NCI-H1436 treated with DMSO at 0.1 percent for 48 hours (cell line): ENCODE results near the gene CCDC146.
"Not testable (repeated sequence)": the region's sequence is repeated elsewhere in the genome, so short reads cannot be mapped to it uniquely, and the experiment has no call there.

Experiments used
- DNase-seq: peaks from one replicate; lab custom pipeline; 2025; lab: John Stamatoyannopoulos, UW

Gene CCDC146

DNA sequence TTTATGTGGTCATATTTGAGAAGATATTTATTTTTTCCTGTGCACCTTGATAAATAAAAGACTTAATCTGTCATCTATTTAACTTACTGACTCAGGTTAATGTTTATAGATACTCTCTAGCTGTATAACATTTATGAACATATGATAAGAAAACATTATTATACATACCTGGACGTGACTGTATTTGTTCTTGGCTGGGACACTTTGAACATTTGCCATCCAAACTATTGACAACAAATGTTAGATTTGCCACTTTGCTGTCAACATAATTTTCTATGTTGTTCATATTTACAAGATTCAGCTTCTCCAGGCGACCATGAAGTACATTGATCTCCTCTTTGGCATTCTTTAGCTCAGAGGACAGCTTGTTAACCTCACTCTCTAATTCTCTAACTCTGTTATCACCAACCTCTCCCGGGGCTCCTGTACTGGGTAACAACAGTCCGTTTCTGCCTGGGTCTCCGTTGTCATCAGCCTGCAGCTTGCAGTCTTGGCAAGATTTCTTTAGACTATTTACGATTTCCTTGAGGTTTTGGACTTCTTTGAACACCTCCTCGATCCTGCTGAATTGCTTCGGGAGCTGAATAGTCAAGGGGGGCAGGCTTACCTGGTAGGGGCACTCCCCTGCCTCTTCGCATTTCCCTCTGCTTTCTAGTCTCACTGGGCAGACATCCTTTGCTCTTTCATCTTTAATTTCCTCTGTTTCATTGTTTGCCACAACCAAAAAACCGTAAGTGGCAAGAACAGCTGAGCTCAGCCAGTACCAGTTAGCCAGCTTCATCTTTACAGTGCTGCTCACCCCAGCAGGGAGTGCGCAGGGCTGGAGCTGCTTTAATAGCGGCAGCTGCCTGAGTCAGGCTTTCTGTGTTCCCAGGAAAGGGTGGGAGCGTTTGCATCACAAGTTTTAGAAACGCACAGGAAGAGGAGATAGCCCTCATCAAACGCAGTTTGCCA, 76.9 kb downstream of the CCDC146 start, which contains the start of gene FGL2:
FGL2 (minus strand) TSS at position 807 of the 954 bp plus-strand sequence; CDS start at position 781, 26 bp downstream.
- DNase-seq = no peak

DNA sequence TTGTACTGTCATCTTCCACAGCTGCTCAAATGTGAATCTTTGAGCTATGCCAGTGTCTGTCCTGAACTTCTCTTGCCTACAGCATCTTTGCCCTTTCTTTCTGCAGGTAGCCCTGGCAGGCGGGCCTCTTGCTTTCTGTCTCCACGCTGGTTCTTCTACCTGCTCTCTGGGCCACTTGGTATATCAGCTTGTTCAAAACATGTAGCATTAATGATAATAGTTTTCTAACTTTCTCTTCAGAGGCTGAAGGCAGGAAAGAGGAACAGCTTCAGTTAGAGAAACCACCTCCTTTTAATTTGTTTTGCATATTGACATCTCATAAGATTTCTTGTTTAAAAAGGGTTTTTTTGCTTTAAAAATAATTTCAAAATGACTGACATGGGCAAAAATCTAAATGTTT, 78.1 kb downstream of the CCDC146 start:
- no peak for DNase-seq

DNA sequence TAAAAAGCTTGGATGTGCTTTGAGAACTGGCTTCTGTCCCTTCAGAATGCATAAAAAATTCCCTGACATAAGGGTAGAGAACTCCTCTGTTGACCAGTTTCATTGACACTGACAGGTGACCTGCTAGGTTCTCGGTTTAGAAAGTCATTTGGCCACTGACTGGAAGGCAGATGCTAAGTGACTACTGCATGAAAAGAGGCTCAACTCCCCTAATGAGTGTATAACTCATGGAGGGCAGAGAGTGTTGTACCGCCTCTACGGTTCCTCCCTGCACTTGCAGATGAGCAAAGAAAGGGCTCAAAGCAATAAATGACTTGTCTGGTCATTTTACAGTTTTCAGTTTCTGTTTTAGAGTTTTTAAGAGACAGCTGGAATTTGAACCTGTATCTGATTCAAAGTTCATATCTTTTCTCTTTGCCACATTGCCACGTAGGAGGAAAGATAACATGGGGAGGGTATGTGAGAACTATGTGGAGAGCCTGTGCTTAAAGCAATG, 80.1 kb downstream of the CCDC146 start:
- DNase-seq = no peak

DNA sequence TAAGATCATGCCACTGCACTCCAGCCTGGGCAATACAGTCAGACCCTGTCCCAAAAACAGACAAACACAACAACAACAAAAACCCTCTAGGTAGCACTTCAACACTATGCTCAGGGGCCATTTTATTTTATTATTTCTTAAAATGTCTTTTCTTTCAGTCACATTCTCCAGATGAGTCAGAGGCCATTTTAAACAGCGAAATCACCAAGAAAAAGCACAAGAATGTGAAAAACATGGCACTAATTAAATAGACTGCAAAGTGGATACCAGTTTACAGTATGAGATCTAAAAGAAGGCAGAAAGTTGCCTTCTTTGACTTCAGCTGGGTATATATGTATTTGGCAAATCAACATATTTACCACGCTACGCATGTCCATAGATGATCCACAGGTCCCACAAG, 83.3 kb downstream of the CCDC146 start:
- no peak for DNase-seq

DNA sequence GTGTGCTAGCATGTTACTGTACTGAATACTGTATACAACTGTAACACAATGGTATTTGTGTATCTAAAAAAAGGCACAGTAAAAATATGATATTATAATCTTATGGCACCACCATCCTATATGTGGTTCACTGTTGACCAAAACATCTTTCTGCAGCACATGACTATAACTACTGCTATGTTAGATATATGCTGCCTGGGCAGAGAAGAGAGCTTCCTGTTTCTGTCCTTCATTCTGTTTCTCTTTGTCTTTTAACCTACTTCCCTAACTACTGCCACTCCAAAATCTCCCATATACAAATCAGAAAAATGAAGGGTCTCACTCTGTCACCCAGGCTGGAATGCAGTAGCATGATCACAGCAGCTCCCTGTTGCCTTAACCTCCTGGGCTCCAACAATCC, 86.0 kb downstream of the CCDC146 start:
- DNase-seq = no peak

DNA sequence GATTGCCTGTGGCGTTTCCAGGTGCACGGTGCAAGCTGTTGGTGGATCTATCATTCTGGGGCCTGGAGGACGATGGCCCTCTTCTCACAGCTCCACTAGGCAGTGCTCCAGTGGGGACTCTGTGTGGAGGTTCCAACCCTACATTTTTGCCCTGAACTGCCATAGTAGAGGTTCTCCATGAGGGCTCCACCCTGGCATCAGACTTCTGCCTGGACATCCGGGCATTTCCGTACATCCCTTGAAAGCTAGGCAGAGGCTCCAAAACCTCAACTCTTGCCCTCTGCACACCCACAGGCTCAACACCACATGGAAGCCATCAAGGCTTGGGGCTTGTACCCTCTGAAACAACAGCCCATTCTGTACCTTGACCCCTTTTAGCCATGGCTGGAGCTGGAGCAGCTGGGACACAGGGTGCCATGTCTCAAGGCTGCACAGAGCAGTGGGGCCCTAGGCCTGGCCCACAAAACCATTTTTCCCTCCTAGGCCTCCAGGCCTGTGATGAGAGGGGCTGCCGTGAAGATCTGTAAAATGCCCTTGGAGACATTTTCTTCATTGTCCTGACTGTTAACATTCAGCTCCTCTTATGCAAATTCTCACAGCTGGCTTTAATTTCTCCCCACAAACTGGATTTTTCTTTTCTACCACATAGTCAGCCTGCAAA, 87.2 kb downstream of the CCDC146 start:
- DNase-seq = no peak

DNA sequence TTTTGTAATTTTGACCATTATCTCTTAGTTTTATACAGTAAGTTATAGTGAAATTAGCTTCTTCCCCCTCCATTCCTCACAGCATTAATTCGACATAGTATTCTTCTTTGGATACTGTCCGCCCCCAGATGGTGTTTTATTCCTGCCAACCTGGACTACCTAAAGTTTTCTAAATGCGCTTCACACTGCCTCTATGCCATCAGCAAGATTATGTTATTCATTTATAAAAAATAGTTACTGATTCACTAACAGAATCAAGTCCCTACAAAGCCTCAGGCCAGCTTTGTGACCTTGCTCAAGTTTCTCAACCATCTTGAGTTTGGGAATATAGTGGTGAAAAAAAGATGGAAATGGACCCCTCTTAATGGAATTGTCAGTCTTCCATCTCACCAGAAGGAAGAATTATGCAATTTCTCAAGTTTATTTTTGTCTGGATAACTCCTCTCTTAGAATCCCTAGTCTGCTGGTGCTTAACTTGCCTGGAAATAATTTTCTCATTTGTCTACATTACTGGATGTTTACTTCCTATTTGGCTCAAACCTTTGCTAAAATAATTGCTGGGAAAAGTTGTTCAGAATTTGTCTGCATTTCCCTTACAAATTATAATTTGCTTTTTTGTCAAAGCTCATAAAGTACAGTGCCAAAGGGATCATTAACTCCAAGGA, 93.9 kb downstream of the CCDC146 start:
- no peak for DNase-seq

DNA sequence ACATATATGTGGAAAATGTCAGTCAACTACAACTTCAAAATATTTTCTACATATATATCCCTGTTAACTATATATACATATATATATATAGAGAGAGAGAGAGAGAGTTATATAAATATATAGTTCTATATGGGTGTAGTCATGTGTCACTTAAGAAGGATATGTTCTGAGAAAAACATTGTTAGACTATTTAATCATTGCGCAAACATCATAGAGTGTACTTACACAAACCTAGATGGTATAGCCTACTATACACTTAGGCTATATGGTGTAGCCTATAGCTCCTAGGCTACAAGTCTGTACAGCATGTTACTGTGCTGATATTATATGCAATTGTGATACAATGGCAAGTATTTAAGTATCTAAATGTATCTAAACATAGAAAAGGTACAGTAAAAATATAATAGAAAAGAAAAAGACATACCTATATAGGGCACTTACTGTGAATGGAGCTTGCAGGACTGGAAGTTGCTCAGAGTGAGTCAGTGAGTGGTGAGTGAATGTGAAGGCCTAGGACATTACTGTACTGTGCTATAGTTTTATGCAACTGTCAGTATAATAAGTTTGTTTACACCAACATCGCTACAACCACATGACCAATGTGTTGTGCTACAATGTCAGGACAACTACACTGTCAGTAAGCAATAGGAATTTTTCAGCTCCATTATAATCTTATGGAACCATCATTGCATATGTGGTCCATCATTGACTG, 95.2 kb downstream of the CCDC146 start:
- no peak for DNase-seq

DNA sequence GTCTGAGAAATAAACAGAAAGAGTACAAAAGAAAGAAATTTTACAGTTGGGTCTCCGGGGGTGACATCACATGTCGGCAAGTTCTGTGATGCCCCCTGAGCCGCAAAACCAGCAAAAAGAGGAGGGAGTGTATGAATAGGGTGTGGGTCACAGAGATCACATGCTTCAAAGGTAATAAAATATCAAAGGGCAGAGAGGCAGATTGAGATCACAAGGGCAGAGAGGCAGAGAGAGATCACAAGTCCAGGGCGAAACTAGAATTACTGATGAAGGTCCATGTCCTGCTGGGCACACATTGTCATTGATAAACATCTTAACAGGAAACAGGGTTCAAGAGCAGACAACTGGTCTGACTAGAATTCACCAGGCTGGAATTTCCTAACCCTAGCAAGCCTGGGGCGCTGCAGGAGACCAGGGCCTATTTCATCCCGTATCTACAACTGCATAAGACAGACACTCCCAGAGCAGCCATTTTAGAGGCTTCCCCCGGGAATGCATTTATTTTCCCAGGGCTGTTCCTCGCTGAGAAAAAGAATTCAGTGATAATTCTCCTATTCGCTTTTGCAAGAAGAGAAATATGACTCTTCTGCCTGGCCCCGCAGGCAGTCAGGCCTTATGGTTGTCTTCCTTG, 97.4 kb downstream of the CCDC146 start:
- not testable (repeated sequence) for DNase-seq

DNA sequence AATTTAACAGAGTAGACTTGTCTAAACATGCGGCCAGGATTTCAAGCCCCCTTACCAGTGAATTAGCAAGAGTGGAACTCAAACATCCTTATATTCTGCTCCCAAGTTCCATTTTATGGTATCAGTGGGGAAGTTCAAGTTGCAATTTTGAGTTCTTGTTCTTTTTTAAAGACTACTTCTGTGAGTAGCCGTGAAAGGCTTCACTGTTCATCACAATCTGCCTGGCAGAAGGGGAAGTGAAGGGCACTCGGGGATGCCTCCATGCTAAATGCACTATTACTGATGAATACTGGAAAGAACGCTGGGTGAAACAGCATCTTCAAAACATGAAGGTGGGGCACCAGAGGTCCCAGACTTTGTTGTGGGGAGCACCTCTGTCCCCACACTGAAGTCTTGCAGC, 99.7 kb downstream of the CCDC146 start:
- DNase-seq = no peak

DNA sequence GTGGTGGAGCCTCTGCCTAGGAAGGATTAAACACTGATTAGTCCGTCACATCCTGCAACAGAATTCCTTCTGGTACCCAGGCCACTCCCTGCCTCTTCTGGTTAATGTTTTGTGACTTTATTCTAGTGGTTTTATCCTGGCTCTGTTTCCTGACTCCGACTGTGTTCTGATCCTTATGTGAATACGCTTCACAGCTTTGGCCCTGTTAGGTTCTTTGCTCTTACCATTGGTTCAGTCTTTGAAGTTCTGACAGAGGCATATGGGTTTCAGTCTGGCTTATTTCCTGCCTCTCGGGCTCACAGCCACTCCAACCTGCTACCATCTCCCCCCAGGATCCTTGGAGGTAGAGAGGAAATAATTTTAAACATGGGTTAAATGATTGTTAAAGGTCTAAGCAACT, 100.4 kb downstream of the CCDC146 start:
- no peak for DNase-seq

DNA sequence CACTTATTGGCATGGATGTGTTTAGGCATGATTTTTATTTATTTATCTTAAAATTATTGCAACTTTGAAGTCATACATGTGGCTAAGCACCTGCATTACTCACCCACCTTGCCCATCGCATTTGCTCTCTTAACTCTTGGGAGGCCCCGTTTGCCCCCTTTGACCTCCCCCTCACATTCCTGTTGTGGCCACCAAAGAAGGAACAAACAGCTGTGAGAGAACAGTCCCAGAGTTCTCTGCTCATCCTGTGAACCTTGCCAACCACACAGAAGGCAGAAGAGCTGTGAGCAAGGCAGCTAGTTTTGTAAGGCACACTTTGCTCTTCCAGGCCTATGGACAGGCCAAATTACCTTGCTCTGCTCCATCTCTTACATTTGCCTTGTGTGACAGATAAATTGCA, 100.8 kb downstream of the CCDC146 start:
- no peak for DNase-seq

DNA sequence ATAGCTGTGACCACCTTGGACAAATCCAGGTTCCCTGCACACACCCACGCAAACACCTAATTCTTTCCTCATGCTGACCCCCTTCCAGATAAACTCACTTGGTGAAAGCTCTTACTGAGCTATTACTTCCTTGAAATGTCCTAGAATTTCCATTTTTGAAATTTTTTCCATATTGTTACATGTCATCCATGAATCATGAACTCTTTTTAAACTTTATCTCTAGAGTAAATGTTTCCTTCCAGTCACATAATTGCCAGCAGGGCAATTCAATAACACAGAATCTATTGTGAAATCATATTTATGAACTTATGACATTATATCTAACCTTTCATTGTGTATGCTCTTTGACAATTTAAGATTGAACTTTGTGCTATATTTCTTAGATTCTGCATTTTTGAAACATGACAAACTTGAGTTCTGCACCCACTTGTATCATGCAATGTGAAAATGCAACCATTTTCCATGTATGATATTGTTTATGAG, 104.0 kb downstream of the CCDC146 start:
- no peak for DNase-seq

DNA sequence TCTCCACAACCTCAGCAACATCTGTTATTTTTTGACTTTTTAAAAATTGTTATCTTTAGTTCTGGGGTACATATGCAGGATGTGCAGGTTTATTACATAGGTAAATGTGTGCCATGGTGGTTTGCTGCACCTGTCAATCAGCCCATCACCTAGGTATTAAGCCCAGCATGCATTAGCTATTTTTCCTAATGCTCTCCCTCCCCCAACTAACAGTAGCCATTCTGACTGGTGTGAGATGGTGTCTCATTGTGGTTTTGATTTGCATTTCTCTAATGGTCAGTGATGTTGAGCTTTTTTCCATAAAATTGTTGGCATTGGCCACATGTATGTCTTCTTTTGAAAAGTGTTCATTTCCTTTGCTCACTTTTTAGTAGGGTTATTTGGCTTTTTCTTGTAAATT, 106.4 kb downstream of the CCDC146 start:
- not testable (repeated sequence) for DNase-seq

DNA sequence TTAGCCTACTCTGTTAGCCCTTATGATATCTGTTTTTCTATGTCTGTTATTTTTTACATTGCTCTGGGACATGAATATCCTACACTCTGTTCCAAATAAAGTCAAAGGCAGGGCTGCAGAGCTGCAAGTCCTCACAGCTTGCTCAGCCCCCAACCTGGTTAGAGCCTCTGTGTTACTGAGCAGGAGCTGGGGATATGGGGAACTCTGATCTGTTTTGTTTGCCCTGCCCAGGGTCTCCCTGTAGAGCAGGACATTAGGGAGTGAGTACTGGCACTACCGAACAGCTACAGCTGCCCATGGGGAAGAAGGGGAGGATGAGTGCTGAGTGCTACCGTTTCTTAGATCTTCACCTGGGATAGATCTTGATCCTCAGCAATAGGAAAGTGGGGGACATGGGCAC, 110.1 kb downstream of the CCDC146 start:
- no peak for DNase-seq

DNA sequence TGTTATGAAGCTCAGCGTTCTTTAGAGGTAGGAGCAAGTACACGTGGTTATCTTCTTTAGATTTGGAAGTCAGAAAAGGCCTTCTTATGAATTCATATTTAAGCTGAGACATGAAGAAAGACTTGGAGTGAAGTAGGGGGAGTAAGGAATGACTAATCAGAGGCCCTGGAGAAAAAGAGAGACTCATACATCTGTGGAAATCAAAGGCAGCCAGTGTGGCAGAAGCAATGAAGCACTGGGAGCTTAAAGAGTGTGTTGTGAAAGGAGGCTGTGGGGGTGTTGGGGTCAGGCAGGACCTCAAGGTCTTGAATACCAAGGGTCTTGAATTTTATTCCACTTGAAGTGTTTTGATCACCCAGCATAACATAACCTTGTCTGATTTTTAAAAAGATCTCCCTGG, 112.9 kb downstream of the CCDC146 start:
- DNase-seq = no peak

DNA sequence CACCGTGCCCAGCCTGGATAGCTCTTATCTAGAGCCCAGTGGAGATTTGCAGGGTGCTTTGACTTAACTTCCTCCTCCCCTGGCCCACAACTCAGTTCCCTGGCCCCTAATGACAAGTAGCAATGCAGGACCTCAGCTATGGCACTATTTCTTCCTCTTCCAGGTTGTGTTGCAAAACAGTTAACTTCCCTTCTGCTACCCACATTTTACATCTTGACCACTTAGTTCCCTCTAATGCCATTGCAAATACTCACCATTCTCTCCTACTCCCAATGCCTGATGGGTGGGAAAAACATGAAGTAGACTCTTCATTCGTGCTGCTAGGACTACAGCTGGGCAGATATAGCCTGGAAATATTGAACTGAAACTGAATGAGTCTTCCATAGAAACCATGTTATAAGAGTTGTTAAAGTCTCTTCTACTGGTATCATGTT, 116.3 kb downstream of the CCDC146 start:
- DNase-seq = no peak

DNA sequence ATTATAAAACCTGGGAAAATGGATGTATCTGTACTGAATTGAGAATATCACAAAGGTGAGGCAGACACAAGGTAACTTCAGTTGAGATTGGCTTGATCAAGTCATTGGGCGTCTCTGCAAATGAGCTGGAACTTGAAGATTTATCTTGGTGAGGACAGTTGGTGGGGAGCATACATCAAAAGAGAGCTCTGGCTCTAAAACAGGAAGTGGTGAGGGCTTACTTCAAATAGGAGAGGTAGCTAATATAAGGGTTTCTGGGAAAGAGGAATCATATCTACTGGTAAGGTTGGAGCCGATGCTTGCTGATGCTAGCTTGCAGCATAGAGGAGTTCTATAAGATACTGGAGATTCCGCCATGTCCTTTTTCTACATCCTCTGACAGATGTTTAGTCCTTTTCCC, 117.1 kb downstream of the CCDC146 start:
- DNase-seq = no peak

DNA sequence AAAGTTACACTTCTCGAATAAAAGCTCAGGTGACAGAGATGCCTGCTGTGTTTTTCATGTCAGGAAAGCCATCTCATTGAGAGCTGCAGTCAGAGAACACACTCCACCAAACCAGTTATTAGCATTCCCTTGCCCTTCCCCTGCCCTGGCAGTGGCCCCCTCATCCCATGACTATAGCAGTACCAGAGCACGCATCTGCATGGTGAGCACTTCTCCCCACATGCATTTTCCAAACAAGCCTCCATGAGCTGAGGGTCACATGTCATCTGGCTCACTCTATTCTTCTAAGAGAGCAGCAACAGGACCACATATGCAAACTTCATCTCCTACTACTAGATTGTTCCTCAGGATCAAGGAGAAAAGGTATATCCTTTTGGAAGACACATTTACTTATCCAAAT, 119.7 kb downstream of the CCDC146 start:
- DNase-seq = no peak

DNA sequence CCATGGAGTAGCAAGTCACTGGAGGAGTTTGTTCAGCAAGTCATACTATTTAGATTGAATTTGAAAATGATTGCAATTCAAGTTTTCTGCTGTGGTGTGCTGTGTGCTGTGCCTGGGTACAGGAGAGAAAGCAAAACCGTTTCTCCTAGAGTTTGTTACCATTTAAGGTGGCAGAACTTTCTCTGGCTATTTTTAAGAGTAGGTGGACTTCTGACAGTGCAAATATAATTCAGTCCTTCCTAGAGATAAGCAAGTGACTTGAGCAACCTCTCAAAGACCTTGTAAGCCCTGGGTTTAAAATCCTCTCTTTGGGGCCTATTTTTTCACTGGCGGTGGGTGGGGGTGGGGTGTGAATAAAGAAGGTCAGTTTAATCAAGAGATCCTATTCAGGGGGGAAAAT, 120.1 kb downstream of the CCDC146 start:
- no peak for DNase-seq

DNA sequence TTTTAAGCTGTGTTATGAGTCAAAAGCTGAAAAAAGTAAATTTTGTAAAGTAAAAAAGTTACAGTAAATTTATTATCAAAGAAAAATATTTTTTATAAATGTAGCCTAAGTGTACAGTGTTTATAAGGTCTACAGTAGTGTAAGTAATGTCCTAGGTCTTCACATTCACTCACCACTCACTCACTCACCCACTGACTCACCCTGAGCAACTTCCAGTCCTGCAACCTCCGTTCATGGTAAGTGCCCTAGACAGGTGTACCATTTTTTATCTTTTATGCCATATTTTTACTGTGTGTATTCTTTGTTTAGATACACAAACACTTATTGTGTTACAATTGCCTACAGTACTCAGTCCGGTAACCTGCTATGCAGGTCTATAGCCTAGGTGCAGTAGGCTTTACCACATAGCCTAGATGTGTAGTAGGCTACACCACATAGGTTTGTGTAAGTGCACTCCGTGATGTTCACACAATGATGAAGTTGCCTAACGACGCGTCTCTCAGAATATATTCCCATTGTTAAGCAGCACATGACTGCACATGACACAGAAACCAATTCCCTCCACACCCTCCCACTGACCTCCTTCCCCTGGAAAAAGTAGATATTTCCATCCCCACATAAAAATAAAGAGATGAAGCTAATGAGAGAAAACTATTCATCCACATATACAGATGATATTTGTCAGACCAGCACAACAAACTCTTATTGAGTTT, 122.0 kb downstream of the CCDC146 start:
- no peak for DNase-seq
